ENCODE measurements around the gene ZFYVE19.

The ZFYVE19 gene

GRCh38 chr15:40815042-40815698, 8.3 kb downstream of the ZFYVE19 start:
- DNase-seq (ENCODE audit: low read depth) = peak; percentile 17

- DNase-seq (ENCODE audit: low read depth) = no peak
Observed at GRCh38 chr15:40819048-40819447, 12.2 kb downstream of the ZFYVE19 start.

- DNase-seq (ENCODE audit: low read depth) = no peak
Observed at GRCh38 chr15:40821195-40821594, 14.3 kb downstream of the ZFYVE19 start.

GRCh38 chr15:40823572-40824343, 16.9 kb downstream of the ZFYVE19 start:
- no peak for DNase-seq (ENCODE audit: low read depth)

GRCh38 chr15:40825661-40826422, 19.0 kb downstream of the ZFYVE19 start:
- DNase-seq (ENCODE audit: low read depth) = peak; percentile 94

GRCh38 chr15:40826423-40827075, 19.7 kb downstream of the ZFYVE19 start:
- DNase-seq (ENCODE audit: low read depth) = peak; percentile 76

GRCh38 chr15:40828447-40829036, 21.7 kb downstream of the ZFYVE19 start, which contains the start of gene PPP1R14D:
Gene PPP1R14D (minus strand): TSS chr15:40828708. CDS start chr15:40828641, 67 bp downstream.
- no peak for DNase-seq (ENCODE audit: low read depth)

GRCh38 chr15:40829115-40829514, 22.2 kb downstream of the ZFYVE19 start:
- DNase-seq (ENCODE audit: low read depth) = no peak

- DNase-seq (ENCODE audit: low read depth) = no peak
Observed at GRCh38 chr15:40830884-40831283, 24.0 kb downstream of the ZFYVE19 start.

GRCh38 chr15:40831861-40832260, 25.0 kb downstream of the ZFYVE19 start:
- DNase-seq (ENCODE audit: low read depth) = no peak

GRCh38 chr15:40832903-40833302, 26.0 kb downstream of the ZFYVE19 start:
- no peak for DNase-seq (ENCODE audit: low read depth)

GRCh38 chr15:40836020-40836419, 29.1 kb downstream of the ZFYVE19 start:
- DNase-seq (ENCODE audit: low read depth) = no peak

GRCh38 chr15:40838756-40839155, 31.9 kb downstream of the ZFYVE19 start:
- no peak for DNase-seq (ENCODE audit: low read depth)

GRCh38 chr15:40841741-40842140, 34.9 kb downstream of the ZFYVE19 start:
- no peak for DNase-seq (ENCODE audit: low read depth)

GRCh38 chr15:40843261-40843884, 36.5 kb downstream of the ZFYVE19 start:
- DNase-seq (ENCODE audit: low read depth) = no peak

- no peak for DNase-seq (ENCODE audit: low read depth)
Observed at GRCh38 chr15:40843885-40844695, 37.2 kb downstream of the ZFYVE19 start, which contains the start of gene SPINT1. Gene SPINT1 (plus strand): TSS chr15:40844048. CDS start chr15:40844555, 507 bp downstream.

- DNase-seq (ENCODE audit: low read depth) = no peak
Observed at GRCh38 chr15:40844696-40845030, 37.8 kb downstream of the ZFYVE19 start.

- DNase-seq (ENCODE audit: low read depth) = no peak
Observed at GRCh38 chr15:40845036-40845435, 38.1 kb downstream of the ZFYVE19 start.

- no peak for DNase-seq (ENCODE audit: low read depth)
Observed at GRCh38 chr15:40845511-40846284, 38.8 kb downstream of the ZFYVE19 start.

- DNase-seq (ENCODE audit: low read depth) = no peak
Observed at GRCh38 chr15:40846841-40847222, 39.9 kb downstream of the ZFYVE19 start.
